ENCODE results near the gene IL19.

Gene IL19

DNA sequence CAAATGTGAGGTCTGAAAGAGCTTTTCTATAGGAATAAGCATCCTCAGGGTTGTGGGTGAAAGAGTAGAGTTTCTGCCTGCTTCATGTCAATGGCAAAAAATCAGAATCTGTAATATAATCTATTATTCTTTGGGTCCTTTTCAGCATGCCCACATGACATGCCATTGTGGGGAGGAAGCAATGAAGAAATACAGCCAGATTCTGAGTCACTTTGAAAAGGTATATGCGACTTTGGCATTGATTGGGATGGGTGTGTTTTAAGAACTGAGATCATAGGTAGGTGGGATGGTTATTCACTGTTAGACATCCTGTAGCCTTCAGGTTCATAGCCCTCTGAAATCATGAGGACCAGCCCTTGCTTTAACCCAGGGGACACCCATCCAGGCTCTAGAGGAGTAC, 96.7 kb downstream of the IL19 start:
- no peak for DNase-seq

DNA sequence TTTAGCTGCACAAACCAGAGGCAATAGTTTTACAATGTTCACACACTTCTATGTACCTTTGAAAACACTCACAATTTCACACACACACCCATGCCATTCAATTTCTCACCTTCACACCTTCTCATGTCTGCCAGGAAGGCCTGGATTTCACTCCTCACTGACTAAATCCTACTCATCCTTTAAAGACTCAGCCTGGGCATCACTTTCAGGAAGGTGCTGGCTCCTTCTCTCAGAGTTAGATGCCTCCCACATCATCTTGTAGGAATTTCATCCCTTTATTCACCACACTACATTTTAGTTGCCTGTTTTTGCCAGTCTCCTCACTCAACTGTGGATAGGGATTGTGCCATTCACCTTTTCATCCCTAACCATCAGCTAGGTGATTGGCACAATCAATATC, 97.1 kb downstream of the IL19 start:
- no peak for DNase-seq

DNA sequence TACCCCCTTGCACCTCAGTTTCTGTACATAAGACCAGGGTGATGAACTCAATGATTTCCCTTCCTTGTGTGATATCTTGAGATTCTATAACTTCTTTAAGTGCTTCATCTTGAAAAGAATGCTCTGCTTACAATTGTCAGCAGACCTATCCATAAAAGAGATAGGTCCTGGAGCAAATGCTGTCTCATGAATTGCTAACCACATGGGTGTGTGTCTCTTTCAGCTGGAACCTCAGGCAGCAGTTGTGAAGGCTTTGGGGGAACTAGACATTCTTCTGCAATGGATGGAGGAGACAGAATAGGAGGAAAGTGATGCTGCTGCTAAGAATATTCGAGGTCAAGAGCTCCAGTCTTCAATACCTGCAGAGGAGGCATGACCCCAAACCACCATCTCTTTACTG, 97.7 kb downstream of the IL19 start:
- DNase-seq = no peak

DNA sequence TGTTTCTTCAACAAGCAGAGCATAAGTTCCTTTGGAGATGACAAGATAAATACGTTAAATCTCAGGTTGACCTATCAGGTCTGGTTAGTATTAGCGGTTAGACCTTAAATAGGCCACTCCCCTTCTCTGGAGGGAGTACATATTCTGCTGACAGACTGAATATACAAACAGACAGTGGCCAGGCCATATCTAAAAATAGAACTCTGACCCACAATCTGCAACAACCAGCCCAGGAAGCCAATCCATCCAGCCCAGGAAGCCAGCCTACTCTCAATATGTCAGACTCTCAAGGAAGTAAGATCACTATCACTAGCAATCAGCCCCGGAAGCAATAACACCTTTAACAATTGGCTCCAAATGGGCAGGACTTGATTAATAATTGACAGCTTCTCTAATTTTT, 101.6 kb downstream of the IL19 start:
- no peak for DNase-seq

DNA sequence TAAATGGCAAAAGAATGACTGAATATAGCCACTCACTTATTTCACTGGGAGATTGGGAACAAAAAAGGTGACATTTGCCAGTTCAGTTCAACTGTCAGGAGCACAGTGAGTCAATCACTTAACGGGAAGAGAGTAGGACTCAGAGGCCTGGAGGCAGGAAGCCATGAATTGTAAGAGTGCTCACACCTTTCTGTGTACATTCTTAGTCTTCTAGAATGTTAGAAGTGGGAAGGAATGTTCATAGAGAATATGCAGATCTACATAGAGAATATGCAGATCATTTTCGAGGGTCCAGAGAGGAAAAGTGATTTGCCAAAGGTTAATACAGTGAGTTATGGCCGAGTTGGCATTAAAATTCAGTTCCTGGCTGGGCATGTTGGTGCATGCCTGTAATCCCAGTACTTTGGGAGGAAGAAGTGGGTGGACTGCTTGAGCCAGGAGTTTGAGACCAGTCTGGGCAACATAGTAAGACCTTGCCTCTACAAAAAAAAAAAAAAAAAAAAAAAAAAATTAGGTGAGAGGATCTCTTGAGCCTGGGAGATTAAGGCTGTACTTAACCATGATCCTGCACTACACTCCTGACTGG, 103.1 kb downstream of the IL19 start:
- no peak for DNase-seq

DNA sequence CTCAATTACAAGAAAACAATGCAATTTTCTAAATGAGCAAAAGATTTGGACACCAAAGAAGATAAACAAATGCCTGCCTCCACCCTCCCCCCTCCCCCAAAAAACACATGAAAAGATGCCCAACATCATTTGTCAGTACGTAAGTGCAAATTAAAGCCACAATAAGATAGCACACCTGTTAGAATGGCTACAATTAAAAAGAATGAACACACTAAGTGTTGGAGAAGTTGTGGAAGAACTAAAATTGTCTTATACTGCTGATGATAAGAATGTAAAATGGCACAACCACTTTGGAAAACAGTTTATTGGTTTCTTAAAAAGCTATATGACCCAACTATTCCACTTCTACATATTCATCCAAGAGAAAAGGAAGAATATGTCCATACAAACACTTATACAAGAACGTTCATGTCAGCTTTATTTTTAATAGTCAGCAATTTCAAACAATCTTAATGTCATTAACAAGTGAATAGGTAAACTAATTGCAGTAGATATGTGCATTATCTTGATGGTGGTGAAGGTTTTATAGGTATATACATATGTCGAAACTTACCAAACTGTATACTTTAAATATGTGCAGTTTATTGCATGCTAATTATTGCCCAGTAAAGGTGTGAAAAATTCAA, 105.3 kb downstream of the IL19 start:
- no peak for DNase-seq

DNA sequence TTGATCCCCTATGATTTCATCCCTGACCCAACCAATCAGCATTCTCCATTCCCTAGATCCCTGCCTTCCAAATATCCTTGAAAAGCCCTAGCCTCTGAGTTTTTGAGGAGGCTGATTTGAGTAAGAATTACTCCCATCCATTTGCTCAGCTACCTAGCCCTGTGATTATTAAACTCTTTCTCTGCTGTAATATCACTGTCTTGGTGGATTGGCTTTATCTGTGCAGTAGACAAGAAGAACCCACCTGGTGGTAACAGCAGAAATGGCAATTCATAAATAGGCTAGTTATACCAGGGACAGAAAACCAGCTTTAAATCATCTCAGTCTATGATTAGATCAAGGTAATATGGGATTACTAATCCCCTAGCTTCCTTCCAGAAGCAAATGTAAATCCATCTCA, 107.9 kb downstream of the IL19 start:
- no peak for DNase-seq

DNA sequence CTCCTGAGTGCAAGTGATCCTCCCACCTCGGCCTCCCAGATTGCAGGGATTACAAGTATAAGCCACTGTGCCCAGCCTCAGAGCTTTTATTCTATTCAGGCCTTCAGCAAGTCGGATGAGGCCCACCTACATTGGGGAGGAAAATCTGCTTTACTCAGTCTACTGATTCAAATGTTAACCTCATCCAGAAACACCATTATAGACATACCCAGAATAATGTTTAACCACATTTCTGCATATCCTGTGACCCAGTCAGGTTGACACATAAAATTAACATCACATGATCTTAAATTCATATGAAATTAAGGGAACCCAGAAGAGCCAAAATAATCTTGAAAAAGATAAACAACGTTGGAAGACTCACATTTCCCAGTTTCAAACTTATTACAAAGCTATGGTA, 109.7 kb downstream of the IL19 start:
- DNase-seq = no peak

DNA sequence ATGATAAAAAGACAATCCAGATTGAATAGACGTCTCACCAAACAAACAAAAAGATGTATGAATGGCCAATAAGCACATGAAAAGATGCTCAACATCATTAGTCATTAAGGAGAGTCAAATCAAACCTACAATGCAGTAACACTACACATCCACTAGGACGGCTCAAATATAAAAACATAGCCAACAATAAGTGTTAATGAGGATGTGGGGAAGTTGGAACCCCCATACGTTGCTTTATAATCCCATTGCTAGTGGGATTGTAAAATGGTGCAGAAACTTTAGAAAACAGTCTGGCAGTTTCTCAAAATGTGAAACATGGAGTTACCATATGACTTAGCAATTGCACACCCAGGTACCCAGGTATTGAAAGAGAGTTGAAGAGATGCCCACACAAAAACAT, 112.0 kb downstream of the IL19 start:
- DNase-seq = no peak

DNA sequence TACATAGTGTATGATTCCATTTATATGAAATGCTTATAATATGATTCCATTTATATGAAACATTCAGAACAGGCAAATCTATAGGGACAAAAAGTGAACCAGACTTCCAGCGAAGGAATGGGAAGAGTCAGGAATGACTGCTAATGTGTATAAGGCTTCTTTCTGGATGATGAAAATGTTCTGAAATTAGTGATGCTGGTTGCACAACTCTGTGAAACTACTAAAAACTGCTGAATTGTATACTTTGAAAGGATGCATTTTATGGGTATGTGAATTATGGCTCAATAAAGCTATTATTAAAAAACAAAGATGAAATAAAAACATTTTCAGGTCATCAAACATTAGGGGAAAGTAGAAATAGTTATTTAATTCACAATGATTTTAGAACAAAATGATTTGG, 112.6 kb downstream of the IL19 start:
- no peak for DNase-seq

DNA sequence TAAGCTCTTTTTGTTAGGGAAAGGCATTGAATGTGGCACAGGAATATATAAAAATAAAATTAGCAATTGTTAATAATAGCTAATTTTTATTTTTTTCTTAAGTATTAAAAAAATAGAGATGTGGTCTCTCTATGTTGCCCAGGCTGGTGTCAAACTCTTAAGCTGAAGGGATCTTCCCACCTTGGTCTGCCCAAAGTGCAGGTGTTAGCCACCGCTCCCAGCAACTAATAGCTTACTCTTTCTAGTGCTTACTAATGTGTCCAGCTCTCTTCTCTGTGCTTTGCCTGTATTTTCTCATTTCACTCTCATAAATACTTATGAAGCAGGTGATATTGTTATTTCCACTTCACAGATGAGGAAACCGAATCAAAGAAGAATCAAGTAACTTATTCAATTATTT, 113.3 kb downstream of the IL19 start:
- DNase-seq = no peak

DNA sequence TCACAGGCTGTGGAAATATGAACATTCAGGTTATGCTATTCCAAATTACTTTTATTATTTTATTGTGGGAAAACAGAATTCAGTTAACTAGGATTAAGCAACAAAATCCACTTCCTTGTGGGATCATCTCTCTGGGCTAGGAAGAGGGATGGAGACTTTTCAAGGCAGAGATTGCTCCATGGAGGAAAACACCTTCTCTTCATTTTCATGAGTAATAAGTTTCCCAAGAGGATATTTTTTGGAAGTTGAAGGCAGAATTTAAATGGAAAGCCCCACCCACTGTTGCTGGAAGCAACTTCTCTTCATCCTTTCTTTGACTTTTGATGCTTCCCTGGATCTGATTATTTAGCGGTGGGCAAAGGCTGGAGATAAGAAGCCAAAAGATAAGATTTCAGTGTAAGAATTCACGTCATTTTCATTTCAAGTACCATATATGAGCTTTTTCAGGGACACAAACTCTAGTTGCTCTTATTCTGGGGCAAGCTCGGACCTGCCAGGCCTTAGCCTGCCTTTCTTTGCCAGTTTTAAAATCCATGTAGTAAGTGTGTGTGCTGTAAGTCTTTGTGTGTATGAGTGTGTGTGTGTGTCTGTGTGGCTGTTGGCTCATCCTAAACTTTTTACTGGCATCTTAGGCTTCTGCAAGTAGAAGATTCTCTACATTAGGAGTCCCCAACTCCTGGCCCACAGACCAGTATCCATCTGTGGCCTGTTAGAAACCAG, 114.9 kb downstream of the IL19 start:
- DNase-seq = no peak

DNA sequence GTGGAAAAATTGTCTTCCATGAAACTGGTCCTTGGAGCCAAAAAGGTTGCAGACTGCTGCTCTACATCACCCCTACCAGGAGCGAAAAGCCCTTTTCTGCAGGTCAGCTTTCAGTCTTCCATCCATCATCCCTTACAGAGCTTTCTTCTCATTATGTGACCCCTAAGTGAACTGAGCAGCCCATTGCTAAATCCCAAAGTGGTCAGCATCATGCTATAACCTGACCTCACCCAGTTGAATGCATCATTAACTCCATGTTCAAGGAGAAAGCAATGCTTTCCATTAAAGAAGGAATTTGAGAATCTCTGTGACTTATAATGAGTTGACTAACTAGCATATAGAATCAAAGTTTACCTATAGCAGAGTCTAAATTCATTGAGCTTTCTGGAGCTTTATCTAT, 116.3 kb downstream of the IL19 start:
- DNase-seq = no peak

DNA sequence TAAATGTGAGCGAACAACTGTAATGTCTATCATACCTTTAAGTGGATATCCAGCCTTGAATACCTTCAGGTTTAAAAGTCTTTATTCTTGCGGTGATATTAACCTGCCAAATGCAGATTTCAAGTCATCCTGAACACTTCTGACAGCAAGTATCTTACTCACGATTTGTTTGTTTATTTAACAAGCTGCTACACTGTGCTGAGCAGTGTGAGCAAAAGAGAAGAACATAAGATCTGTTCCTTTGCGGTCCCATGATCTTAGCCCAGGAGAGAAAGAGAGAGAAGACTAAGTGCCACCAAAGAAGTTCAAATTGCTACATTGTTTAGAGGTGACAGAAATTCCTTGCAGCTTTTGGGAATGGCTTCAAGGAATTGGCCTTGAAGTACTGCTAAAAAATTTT, 117.1 kb downstream of the IL19 start:
- no peak for DNase-seq

DNA sequence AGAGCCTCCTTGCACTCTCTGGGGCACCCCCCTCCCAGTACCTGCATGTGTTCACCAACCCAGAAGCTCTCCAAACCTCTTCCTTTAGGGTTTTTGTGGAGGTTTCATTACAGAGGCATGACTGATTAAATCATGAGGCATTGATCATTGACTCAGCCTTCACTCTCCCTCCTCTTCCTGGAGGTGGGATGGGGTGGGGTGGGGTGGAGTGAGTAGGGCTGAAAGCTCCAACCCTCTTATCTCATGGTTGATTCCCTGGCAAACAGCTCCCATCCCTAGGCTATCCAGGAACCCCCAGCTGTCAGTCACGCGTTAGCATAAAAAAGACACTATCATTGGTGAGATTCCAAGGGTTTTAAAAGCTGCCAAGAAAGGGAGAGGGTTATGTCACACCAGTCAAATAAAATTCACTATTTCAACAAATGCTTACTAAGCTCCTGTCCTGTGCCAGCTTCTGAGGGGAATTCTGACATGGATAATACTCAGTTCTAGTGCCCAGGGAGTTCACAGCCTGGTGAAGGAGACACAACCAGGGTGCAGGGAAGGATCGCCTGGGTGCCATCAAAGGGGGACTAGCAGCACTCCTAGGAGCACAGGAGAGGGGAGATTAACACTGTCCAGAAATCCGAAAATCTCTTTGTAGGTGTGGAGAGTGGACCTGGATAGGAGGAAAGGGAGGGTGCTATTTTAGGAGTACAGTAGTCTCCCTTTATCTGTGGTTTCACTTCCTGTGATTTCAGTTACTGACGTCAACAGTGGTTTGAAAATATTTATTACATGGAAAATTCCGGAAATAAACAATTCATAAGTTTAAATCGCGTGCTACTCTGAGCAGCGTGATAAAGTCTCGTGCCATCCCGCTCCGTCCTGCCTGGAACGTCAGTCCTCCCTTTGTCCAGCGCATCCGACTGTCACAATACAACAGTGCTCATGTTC, 119.8 kb downstream of the IL19 start:
- no peak for DNase-seq

DNA sequence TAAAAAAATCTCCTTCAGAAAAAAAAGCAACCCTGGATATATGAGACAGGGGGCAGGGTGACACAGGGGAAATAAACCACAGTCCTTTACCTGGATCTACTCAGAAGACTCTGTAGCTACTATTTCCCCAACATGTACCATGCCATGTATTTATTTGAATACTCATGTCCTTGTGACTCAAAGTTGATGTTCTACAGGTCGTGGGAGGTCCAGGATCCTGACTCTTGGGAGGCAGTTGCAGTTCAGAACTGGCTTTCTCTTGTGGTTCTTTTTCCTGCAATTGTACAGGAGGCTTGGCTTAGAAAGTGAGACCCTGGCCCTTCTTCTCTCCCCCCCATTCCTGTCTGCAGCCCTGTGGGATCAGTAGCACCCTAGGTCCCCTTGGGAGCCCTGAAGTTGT, 120.8 kb downstream of the IL19 start:
- no peak for DNase-seq
